DND-41 (cell line): ENCODE measurements around the gene NRXN2.

Experiments
- EZH2 ChIP-seq: IDR thresholded peaks from 3 replicates; pipeline ENCODE4 v1.6.1; 2012; ENCODE audit warnings: borderline replicate concordance, low read depth, mild to moderate bottlenecking, moderate library complexity, low read length, inconsistent platforms; ENCODE audit not compliant: severe bottlenecking
- TF ChIP-seq, protein P1 (sequence below): IDR thresholded peaks from 2 replicates; pipeline ENCODE4 v1.5.1; 2012; ENCODE audit warnings: borderline replicate concordance, low read length, moderate library complexity, mild to moderate bottlenecking; ENCODE audit not compliant: poor library complexity, severe bottlenecking; ENCODE audit errors: extremely low read depth

DNA sequence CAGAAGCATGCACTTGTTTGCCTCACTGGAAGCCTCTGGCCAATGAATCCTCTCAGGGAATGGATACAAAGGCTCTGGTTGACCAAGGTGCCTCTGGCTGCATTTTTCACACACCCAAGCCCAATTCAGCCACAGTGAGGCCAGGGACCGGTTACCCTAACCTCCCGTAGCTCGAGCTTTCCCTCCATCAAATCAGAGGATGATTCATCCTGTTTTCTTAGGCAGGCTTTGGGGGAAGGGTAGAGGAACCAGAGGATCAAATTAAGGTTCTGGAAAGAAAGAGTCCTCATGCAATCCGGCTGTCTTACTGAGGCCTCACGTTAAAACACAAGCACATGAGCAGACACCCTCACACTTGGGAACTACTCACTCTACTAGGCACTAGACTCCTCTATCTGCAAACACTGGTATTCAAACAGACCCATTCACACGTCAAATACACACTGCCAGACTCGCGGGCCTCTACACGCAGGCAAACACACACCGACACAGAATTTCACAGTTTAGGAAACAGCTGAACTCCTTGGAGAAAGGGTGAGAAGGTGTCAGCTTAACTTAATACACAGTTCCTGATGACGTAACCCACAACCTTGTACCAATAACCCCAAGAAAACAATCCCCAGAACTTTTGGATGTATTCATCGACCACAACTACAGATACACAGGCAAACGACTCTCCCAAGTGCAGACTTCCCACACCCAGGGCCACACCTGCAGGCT, 12.4 kb downstream of the NRXN2 start:
- TF ChIP-seq, protein P1, sequence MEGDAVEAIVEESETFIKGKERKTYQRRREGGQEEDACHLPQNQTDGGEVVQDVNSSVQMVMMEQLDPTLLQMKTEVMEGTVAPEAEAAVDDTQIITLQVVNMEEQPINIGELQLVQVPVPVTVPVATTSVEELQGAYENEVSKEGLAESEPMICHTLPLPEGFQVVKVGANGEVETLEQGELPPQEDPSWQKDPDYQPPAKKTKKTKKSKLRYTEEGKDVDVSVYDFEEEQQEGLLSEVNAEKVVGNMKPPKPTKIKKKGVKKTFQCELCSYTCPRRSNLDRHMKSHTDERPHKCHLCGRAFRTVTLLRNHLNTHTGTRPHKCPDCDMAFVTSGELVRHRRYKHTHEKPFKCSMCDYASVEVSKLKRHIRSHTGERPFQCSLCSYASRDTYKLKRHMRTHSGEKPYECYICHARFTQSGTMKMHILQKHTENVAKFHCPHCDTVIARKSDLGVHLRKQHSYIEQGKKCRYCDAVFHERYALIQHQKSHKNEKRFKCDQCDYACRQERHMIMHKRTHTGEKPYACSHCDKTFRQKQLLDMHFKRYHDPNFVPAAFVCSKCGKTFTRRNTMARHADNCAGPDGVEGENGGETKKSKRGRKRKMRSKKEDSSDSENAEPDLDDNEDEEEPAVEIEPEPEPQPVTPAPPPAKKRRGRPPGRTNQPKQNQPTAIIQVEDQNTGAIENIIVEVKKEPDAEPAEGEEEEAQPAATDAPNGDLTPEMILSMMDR: no peak
- TF ChIP-seq EZH2: no peak
